ENCODE results near the gene RBM39.

DNA sequence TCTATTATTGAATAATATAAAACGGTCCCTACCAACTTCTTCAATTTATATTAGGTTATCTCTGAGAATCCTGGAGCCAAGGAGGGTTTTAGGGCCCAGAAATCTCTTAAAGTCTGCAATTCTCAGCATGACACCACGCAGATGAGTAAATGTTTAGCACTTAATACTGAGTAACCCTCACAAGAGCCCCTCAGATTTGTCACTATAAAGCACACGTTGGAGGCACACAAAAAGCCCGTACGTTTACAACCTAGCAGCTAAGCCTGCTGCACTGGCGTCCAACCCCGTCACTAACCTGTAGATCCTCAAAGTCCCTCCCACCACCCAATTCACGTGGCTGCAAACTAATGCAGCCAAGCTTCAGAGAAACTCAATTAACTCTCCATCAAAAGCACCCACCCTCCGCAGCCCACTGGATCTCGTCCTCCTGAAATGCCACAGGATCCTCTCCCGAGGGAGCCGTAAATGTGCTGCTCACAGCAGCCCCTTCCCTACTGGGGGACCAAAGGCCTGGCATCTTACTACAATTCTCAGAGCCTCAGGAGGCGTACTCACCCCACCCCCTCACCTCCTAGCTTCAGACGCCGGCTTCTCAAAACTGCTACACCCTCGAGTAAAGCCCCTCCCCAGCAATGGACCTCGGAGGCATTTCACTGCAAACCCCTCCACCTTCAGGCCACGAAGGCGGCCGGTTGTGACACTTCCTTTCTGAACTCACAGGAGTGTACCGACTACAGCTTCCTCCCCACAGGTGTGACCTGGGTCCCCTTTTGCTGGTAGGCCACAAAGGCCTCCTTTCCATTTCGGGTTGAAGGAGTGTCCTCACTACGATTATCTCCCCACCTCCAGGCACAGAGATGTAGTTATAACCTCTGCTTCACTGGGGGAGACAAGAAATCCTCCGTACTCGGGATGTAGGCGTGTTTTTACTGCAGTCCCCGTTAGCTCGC, 78.3 kb downstream of the RBM39 start:
- TF ChIP-seq POLR2A (IDR thresholded peaks at IDR 0.05; ENCODE audit: low read length) = no peak
- no peak for TF ChIP-seq GATA1 (IDR thresholded peaks at IDR 0.05; ENCODE audit: low read depth, low read length)
